Esophagus muscularis mucosa (tissue), 3 donors: ENCODE data around the gene FRMD4A.
"Not testable (repeated sequence)": the region's sequence is repeated elsewhere in the genome, so short reads cannot be mapped to it uniquely, and the experiment has no call there.

ENCODE experiments used
- POLR2AphosphoS5 ChIP-seq, 2 donors: sonication (generic); formaldehyde crosslinking; IDR thresholded peaks; one replicate each; pipeline ENCODE4 v1.6.1; 2017; ENCODE audit warnings: antibody characterized with exemption in 2 of 2
- TF ChIP-seq, protein P1 (sequence below), 3 experiments: fragments of 200-600 bp in 2 of 3; fragments of 450-650 bp in 1 of 3; sonication (generic) in 2 of 3; IDR thresholded peaks; one replicate each; pipeline ENCODE4 v1.5.1; 2017 to 2019; ENCODE audit warnings: antibody characterized with exemption in 3 of 3, mild to moderate bottlenecking in 2 of 3, moderate library complexity in 1 of 3

DNA sequence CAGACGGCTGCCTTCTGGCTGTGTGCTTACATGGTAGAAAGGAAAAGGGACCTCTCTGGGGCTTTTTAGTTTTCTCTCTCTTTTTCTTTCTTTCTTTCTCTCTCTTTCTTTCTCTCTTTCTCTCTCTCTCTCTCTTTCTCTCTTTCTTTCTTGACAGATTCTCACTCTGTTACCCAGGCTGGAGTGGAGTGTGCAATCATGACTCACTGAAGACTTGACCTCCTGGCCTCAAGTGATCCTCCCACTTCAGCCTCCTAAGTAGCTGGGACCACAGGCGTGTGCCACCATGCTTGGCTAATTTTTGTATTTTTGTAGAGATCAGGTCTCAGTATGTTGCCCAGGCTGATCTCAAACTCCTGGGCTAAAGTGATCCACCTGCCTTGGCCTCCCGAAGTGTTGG lies 409.6 kb downstream of the FRMD4A start:
- TF ChIP-seq, protein P1, sequence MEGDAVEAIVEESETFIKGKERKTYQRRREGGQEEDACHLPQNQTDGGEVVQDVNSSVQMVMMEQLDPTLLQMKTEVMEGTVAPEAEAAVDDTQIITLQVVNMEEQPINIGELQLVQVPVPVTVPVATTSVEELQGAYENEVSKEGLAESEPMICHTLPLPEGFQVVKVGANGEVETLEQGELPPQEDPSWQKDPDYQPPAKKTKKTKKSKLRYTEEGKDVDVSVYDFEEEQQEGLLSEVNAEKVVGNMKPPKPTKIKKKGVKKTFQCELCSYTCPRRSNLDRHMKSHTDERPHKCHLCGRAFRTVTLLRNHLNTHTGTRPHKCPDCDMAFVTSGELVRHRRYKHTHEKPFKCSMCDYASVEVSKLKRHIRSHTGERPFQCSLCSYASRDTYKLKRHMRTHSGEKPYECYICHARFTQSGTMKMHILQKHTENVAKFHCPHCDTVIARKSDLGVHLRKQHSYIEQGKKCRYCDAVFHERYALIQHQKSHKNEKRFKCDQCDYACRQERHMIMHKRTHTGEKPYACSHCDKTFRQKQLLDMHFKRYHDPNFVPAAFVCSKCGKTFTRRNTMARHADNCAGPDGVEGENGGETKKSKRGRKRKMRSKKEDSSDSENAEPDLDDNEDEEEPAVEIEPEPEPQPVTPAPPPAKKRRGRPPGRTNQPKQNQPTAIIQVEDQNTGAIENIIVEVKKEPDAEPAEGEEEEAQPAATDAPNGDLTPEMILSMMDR (IDR thresholded peaks at IDR 0.05): not testable (repeated sequence)
- not testable (repeated sequence) for TF ChIP-seq POLR2AphosphoS5 (IDR thresholded peaks at IDR 0.05)
